NCI-H1105 (cell line): ENCODE results near the gene RGS9.

Source experiments
- DNase-seq: peaks from one replicate; lab custom pipeline; 2025; lab: John Stamatoyannopoulos, UW

Gene RGS9

GRCh38 chr17:65219124-65219523, 82.0 kb downstream of the RGS9 start:
- no peak for DNase-seq

- no peak for DNase-seq
Measured at GRCh38 chr17:65219707-65220106, 82.5 kb downstream of the RGS9 start.

- DNase-seq: no peak
Measured at GRCh38 chr17:65220732-65221131, 83.6 kb downstream of the RGS9 start.

GRCh38 chr17:65222214-65222738, 85.1 kb downstream of the RGS9 start:
- DNase-seq: no peak

GRCh38 chr17:65225061-65225460, 87.9 kb downstream of the RGS9 start:
- DNase-seq: no peak

GRCh38 chr17:65226227-65226626, 89.1 kb downstream of the RGS9 start:
- no peak for DNase-seq

GRCh38 chr17:65227637-65228036, 90.5 kb downstream of the RGS9 start:
- no peak for DNase-seq

- DNase-seq: no peak
Measured at GRCh38 chr17:65228287-65228686, 91.1 kb downstream of the RGS9 start.

GRCh38 chr17:65228734-65229620, 91.8 kb downstream of the RGS9 start:
- DNase-seq: peak; percentile 46

- no peak for DNase-seq
Measured at GRCh38 chr17:65229621-65229995, 92.4 kb downstream of the RGS9 start.

GRCh38 chr17:65230040-65230439, 92.9 kb downstream of the RGS9 start:
- DNase-seq: no peak

- DNase-seq: no peak
Measured at GRCh38 chr17:65231086-65231485, 93.9 kb downstream of the RGS9 start.

GRCh38 chr17:65231662-65232335, 94.6 kb downstream of the RGS9 start:
- peak; percentile 35 for DNase-seq

- DNase-seq: no peak
Measured at GRCh38 chr17:65235284-65235683, 98.1 kb downstream of the RGS9 start.

GRCh38 chr17:65236321-65236720, 99.2 kb downstream of the RGS9 start:
- DNase-seq: no peak

GRCh38 chr17:65243838-65244625, 106.9 kb downstream of the RGS9 start:
- DNase-seq: peak; percentile 38

GRCh38 chr17:65246252-65246651, 109.1 kb downstream of the RGS9 start:
- DNase-seq: no peak

GRCh38 chr17:65249774-65250173, 112.6 kb downstream of the RGS9 start:
- DNase-seq: no peak

GRCh38 chr17:65254166-65254565, 117.0 kb downstream of the RGS9 start:
- DNase-seq: no peak

- no peak for DNase-seq
Measured at GRCh38 chr17:65259281-65259680, 122.1 kb downstream of the RGS9 start.

- no peak for DNase-seq
Measured at GRCh38 chr17:65259696-65260485, 122.7 kb downstream of the RGS9 start.

GRCh38 chr17:65260626-65261025, 123.5 kb downstream of the RGS9 start:
- no peak for DNase-seq
